H9 (cell line): ENCODE results near the gene NINJ1. TPM values are rescaled to one million over a fixed set of nuclear protein-coding genes. Genes with fewer than 3 reads are reported as not detected.

ENCODE experiments used
- DNase-seq: peaks from one replicate; pipeline ENCODE4 v3.0.0-alpha.2; 2017
- H2AFZ ChIP-seq: one replicate; pipeline ENCODE4 v1.6.1; 2013; ENCODE audit warnings: mild to moderate bottlenecking, low read length, control low read depth, moderate library complexity
- H2AK5ac ChIP-seq: 2 replicates; pipeline ENCODE4 v1.6.1; 2013; ENCODE audit warnings: low read length, control low read depth, mixed read lengths; ENCODE audit not compliant: insufficient read length
- H2BK120ac ChIP-seq: one replicate; pipeline ENCODE4 v1.6.1; 2013; ENCODE audit warnings: low read depth, mild to moderate bottlenecking, low read length, control low read depth, inconsistent platforms; ENCODE audit not compliant: poor library complexity, severe bottlenecking
- H2BK12ac ChIP-seq: 2 replicates; pipeline ENCODE4 v1.6.1; 2013; ENCODE audit warnings: low read length, control low read depth, mixed read lengths, low read depth; ENCODE audit not compliant: insufficient read length
- H2BK15ac ChIP-seq: 2 replicates; pipeline ENCODE4 v1.6.1; 2013; ENCODE audit warnings: low read depth, low read length, control low read depth
- H2BK20ac ChIP-seq: one replicate; pipeline ENCODE4 v1.6.1; 2013; ENCODE audit warnings: low read depth, mild to moderate bottlenecking, low read length, control low read depth, inconsistent platforms; ENCODE audit not compliant: poor library complexity, severe bottlenecking
- H2BK5ac ChIP-seq: 2 replicates; pipeline ENCODE4 v1.6.1; 2013; ENCODE audit warnings: low read length, control low read depth, mixed read lengths; ENCODE audit not compliant: insufficient read length
- H3K14ac ChIP-seq: 2 replicates; pipeline ENCODE4 v1.6.1; 2013; ENCODE audit warnings: low read length, control low read depth; ENCODE audit not compliant: insufficient read depth
- H3K18ac ChIP-seq: 2 replicates; pipeline ENCODE4 v1.6.1; 2013; ENCODE audit warnings: low read depth, mild to moderate bottlenecking, mixed read lengths, low read length, control low read depth; ENCODE audit not compliant: insufficient read length
- H3K23ac ChIP-seq: 2 replicates; pipeline ENCODE4 v1.6.1; 2013; ENCODE audit warnings: low read length, control low read depth, mixed read lengths, low read depth; ENCODE audit not compliant: insufficient read length
- H3K23me2 ChIP-seq: 2 replicates; pipeline ENCODE4 v1.6.1; 2013; ENCODE audit warnings: low read depth, mild to moderate bottlenecking, mixed read lengths, low read length, control low read depth; ENCODE audit not compliant: insufficient read length, poor library complexity, severe bottlenecking
- H3K27ac ChIP-seq: 2 replicates; pipeline ENCODE4 v1.5.1; 2013; ENCODE audit warnings: low read length, control low read depth, mixed read lengths, low read depth; ENCODE audit not compliant: insufficient read length
- H3K27me3 ChIP-seq: 2 replicates; pipeline ENCODE4 v1.6.1; 2013; ENCODE audit warnings: low read length, control low read depth, inconsistent platforms; ENCODE audit not compliant: insufficient read depth
- H3K4ac ChIP-seq: 2 replicates; pipeline ENCODE4 v1.6.1; 2013; ENCODE audit warnings: low read depth, mild to moderate bottlenecking, control low read depth, inconsistent platforms, low read length, moderate library complexity
- H3K4me1 ChIP-seq: 2 replicates; pipeline ENCODE4 v1.6.1; 2013; ENCODE audit warnings: low read length, control low read depth, inconsistent platforms; ENCODE audit not compliant: insufficient read depth
- H3K4me2 ChIP-seq: 2 replicates; pipeline ENCODE4 v1.6.1; 2013; ENCODE audit warnings: low read length, control low read depth, mixed read lengths; ENCODE audit not compliant: insufficient read length, insufficient read depth
- H3K56ac ChIP-seq: 2 replicates; pipeline ENCODE4 v1.6.1; 2013; ENCODE audit warnings: low read depth, mild to moderate bottlenecking, mixed read lengths, low read length, control low read depth; ENCODE audit not compliant: insufficient read length
- H3K79me1 ChIP-seq: 2 replicates; pipeline ENCODE4 v1.6.1; 2013; ENCODE audit warnings: low read depth, mild to moderate bottlenecking, moderate library complexity, low read length, control low read depth, inconsistent platforms; ENCODE audit not compliant: insufficient read depth, poor library complexity, severe bottlenecking
- H3K79me2 ChIP-seq: 2 replicates; pipeline ENCODE4 v1.6.1; 2013; ENCODE audit warnings: low read length, control low read depth, inconsistent platforms; ENCODE audit not compliant: insufficient read depth
- H3K9ac ChIP-seq: 2 replicates; pipeline ENCODE4 v1.6.1; 2013; ENCODE audit warnings: low read length, control low read depth, mixed read lengths; ENCODE audit not compliant: insufficient read length; ENCODE audit errors: extremely low read depth
- H3K9me3 ChIP-seq: one replicate; pipeline ENCODE4 v1.6.1; 2013; ENCODE audit warnings: low read depth, low read length, inconsistent platforms; ENCODE audit not compliant: control insufficient read depth
- H3T11ph ChIP-seq: one replicate; pipeline ENCODE4 v1.6.1; 2013; ENCODE audit warnings: mild to moderate bottlenecking, low read length, control low read depth, inconsistent platforms
- H4K20me1 ChIP-seq: one replicate; pipeline ENCODE4 v1.6.1; 2013; ENCODE audit not compliant: control insufficient read depth, insufficient read length, insufficient read depth
- H4K5ac ChIP-seq: 2 replicates; pipeline ENCODE4 v1.6.1; 2013; ENCODE audit warnings: low read depth, mild to moderate bottlenecking, mixed read lengths, low read length, control low read depth; ENCODE audit not compliant: insufficient read length
- H4K8ac ChIP-seq: replicated peaks from 2 replicates; pipeline ENCODE4 v1.6.1; 2013; ENCODE audit warnings: low read length, control low read depth, mixed read lengths, low read depth; ENCODE audit not compliant: insufficient read length
- H4K91ac ChIP-seq: 2 replicates; pipeline ENCODE4 v1.6.1; 2013; ENCODE audit warnings: low read depth, mild to moderate bottlenecking, moderate library complexity, mixed read lengths, low read length, control low read depth; ENCODE audit not compliant: insufficient read length
- H3K27ac Mint-ChIP-seq, 3 experiments: 2 replicates in 2 of 3; 3 replicates in 1 of 3; pipeline ENCODE4 v1.8.0; 2020 to 2021; ENCODE audit warnings: mixed read lengths in 3 of 3, mild to moderate bottlenecking in 1 of 3, moderate library complexity in 1 of 3
- H3K27me3 Mint-ChIP-seq: 2 replicates; pipeline ENCODE4 v1.8.0; 2021; ENCODE audit warnings: low read depth, mild to moderate bottlenecking, moderate library complexity, mixed read lengths
- H3K36me3 Mint-ChIP-seq, 3 experiments: 2 replicates in 2 of 3; 3 replicates in 1 of 3; pipeline ENCODE4 v1.8.0; 2020 to 2021; ENCODE audit warnings: low read depth in 3 of 3, mixed read lengths in 3 of 3; ENCODE audit not compliant: insufficient read depth in 1 of 3
- H3K4me1 Mint-ChIP-seq, 2 experiments: 2 replicates each; pipeline ENCODE4 v1.8.0; 2020; ENCODE audit warnings: mixed read lengths in 2 of 2
- H3K4me3 Mint-ChIP-seq, 2 experiments: 2 replicates in 1 of 2; 3 replicates in 1 of 2; pipeline ENCODE4 v1.8.0; 2020 to 2021; ENCODE audit warnings: mild to moderate bottlenecking in 2 of 2, mixed read lengths in 2 of 2, moderate library complexity in 1 of 2
- H3K9me3 Mint-ChIP-seq, 2 experiments: 2 replicates in 1 of 2; 3 replicates in 1 of 2; pipeline ENCODE4 v1.8.0; 2020; ENCODE audit warnings: mild to moderate bottlenecking in 2 of 2, mixed read lengths in 2 of 2, moderate library complexity in 1 of 2
- CTCF ChIP-seq: fragments of 200-600 bp; sonication (generic); conservative IDR thresholded peaks from 3 replicates; pipeline ENCODE4 v1.8.0; 2021; ENCODE audit warnings: antibody characterized with exemption, mild to moderate bottlenecking
- WGBS: extraction: QIAGEN DNeasy Blood & Tissue Kit; methylation state at CpG from one replicate; pipeline ENCODE4 v1.1.7; 2013; ENCODE audit warnings: missing lambda C conversion rate, low lambda C conversion rate, mixed read lengths; ENCODE audit not compliant: insufficient read length; ENCODE audit errors: extremely low coverage; 5-methylcytosine and 5-hydroxymethylcytosine counted together
- total RNA-seq: library from RNA; stranded (reverse); gene quantifications from 2 replicates; pipeline ENCODE4 v1.2.1, GENCODE V29; 2021

NINJ1 gene
- total RNA-seq, 1 experiment from 2014 or later, result 28.9 TPM

GRCh38 chr9:93091056-93091452, 43.0 kb downstream of the NINJ1 start:
- WGBS, result no CpG with 5 or more reads among the region's 4 CpGs
- H3K4me1 ChIP-seq, result no peaks in the 10 kb centered on the region

More at GRCh38 chr9:93091056-93091452, 43.0 kb downstream of the NINJ1 start:
- H3K9ac ChIP-seq, result no peak overlapping the region
- no peak overlapping the region for H2BK20ac ChIP-seq
- H2AK5ac ChIP-seq, result no peak overlapping the region
- H3K9me3 ChIP-seq, result no peaks in the 10 kb centered on the region
- H3K18ac ChIP-seq, result no peak overlapping the region
- no peak overlapping the region for H2BK5ac ChIP-seq
- Mint-ChIP-seq H3K9me3 (peaks cover 0 to 4% of the 10 kb centered on the region in 2 experiments; a peak in 3 of 5 replicates), H3K4me3 (no peak overlapping the region), H3K27me3 (no peaks in the 10 kb centered on the region; the same call in 1 of the 2 replicates), H3K27ac (peak overlapping the region in 1 of 3 experiments; percentile 30; a peak in 2 of 7 replicates), H3K4me1 (peaks cover 8 to 11% of the 10 kb centered on the region in 2 experiments), H3K36me3 (peaks cover 4 to 9% (median 4%) of the 10 kb centered on the region in 3 experiments; a peak in 5 of 7 replicates)
- no peak overlapping the region for H3K4me2 ChIP-seq
- no peak overlapping the region for H2AFZ ChIP-seq
- H3T11ph ChIP-seq, result no peak overlapping the region
- no peak overlapping the region for H4K5ac ChIP-seq
- TF ChIP-seq CTCF, result no peak
- H3K4ac ChIP-seq, result no peak overlapping the region
- no peak overlapping the region for H3K56ac ChIP-seq
- no peak overlapping the region for H2BK15ac ChIP-seq
- no peak overlapping the region for H4K8ac ChIP-seq
- no peaks in the 10 kb centered on the region for H3K79me2 ChIP-seq
- H3K27ac ChIP-seq, result no peak overlapping the region
- H3K27me3 ChIP-seq, result no peaks in the 10 kb centered on the region
- no peak overlapping the region for H4K91ac ChIP-seq
- no peak overlapping the region for H2BK12ac ChIP-seq
- H2BK120ac ChIP-seq, result no peak overlapping the region
- H4K20me1 ChIP-seq, result peaks cover 3% of the 10 kb centered on the region
- H3K23ac ChIP-seq, result no peak overlapping the region
- H3K14ac ChIP-seq, result no peak overlapping the region
- H3K79me1 ChIP-seq, result no peaks in the 10 kb centered on the region
- peaks cover 2% of the 10 kb centered on the region for H3K23me2 ChIP-seq
- peak; percentile 18 for DNase-seq
